ENCODE results near the gene GON4L. TPM values are rescaled to one million over a fixed set of nuclear protein-coding genes. Genes with fewer than 3 reads are reported as not detected.

GON4L gene
- total RNA-seq, 1 experiment from 2014 or later: 43.7 TPM

DNA sequence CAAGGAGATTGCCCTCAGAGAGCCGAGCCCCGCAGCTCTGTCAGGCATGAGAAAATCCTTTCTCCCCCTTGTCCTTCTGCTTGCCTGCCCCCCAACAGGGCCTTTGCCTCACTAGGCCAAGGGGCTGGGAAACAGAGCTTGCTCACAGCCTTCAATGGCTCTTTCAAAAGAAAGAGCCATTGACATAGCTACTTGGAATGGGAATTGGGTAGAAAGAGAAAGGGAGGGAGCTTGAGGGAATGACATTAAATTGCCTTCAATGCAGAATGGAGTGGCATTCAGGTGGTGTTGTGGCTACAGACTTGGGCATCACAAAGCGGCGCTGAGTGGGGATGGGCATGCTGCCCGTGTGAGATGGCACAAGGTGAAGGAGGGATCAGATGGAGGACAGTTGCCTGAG, 15.5 kb upstream of the GON4L start:
- BruUV-seq (replicated peaks): no TSS peak
- Histone ChIP-seq H3K4me1 (no peaks in the 10 kb centered on the region), H3K9me3 (no peaks in the 10 kb centered on the region), H3K4me3 (ENCODE audit: low read depth, low read length) (no peak overlapping the region), H3K36me3 (ENCODE audit: control insufficient read depth, insufficient read depth, low read length) (no peaks in the 10 kb centered on the region), H3K27me3 (replicated peaks; ENCODE audit: control insufficient read depth, insufficient read depth, low read length) (no peaks in the 10 kb centered on the region; the same call in 1 of the 2 replicates)
- CTCF ChIA-PET: no interaction called here
- DNase-seq: no peak
- Mint-ChIP-seq H3K36me3 (ENCODE audit: insufficient read depth, unreplicated experiment) (peaks cover 6% of the 10 kb centered on the region), H3K4me3 (ENCODE audit: unreplicated experiment) (no peak overlapping the region), H3K4me1 (ENCODE audit: low read depth, unreplicated experiment) (no peaks in the 10 kb centered on the region), H3K27me3 (ENCODE audit: insufficient read depth, unreplicated experiment) (peaks cover 3% of the 10 kb centered on the region), H3K9me3 (ENCODE audit: unreplicated experiment) (no peaks in the 10 kb centered on the region), H3K27ac (ENCODE audit: unreplicated experiment) (no peak overlapping the region)
- POLR2A ChIA-PET: no interaction called here
- intact Hi-C loops (cut with micrococcal nuclease; ENCODE audit: unreplicated experiment): no loop called here
- TF ChIP-seq, protein P1, sequence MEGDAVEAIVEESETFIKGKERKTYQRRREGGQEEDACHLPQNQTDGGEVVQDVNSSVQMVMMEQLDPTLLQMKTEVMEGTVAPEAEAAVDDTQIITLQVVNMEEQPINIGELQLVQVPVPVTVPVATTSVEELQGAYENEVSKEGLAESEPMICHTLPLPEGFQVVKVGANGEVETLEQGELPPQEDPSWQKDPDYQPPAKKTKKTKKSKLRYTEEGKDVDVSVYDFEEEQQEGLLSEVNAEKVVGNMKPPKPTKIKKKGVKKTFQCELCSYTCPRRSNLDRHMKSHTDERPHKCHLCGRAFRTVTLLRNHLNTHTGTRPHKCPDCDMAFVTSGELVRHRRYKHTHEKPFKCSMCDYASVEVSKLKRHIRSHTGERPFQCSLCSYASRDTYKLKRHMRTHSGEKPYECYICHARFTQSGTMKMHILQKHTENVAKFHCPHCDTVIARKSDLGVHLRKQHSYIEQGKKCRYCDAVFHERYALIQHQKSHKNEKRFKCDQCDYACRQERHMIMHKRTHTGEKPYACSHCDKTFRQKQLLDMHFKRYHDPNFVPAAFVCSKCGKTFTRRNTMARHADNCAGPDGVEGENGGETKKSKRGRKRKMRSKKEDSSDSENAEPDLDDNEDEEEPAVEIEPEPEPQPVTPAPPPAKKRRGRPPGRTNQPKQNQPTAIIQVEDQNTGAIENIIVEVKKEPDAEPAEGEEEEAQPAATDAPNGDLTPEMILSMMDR (IDR thresholded peaks at IDR 0.05; ENCODE audit: insufficient read depth in 1 of 2, low read depth in 1 of 2, low read length in 1 of 2, severe bottlenecking in 1 of 2, unreplicated experiment in 1 of 2): no peak

- ChIA-PET POLR2A (no interaction called here), CTCF (no interaction called here)
- Histone ChIP-seq H3K4me1 (no peaks in the 10 kb centered on the region), H3K27me3 (replicated peaks; ENCODE audit: control insufficient read depth, insufficient read depth, low read length) (no peaks in the 10 kb centered on the region; the same call in 1 of the 2 replicates), H3K9me3 (no peaks in the 10 kb centered on the region), H3K4me3 (ENCODE audit: low read depth, low read length) (no peak overlapping the region), H3K36me3 (ENCODE audit: control insufficient read depth, insufficient read depth, low read length) (no peaks in the 10 kb centered on the region)
- intact Hi-C loops (cut with micrococcal nuclease; ENCODE audit: unreplicated experiment): no loop called here
- TF ChIP-seq, protein P1 (IDR thresholded peaks at IDR 0.05; ENCODE audit: insufficient read depth in 1 of 2, low read depth in 1 of 2, low read length in 1 of 2, severe bottlenecking in 1 of 2, unreplicated experiment in 1 of 2): no peak
- H3K27me3 Mint-ChIP-seq (ENCODE audit: insufficient read depth, unreplicated experiment): peaks cover 3% of the 10 kb centered on the region
- H3K4me1 Mint-ChIP-seq (ENCODE audit: low read depth, unreplicated experiment): no peaks in the 10 kb centered on the region
- no peak overlapping the region for H3K4me3 Mint-ChIP-seq (ENCODE audit: unreplicated experiment)
- BruUV-seq (replicated peaks): no TSS peak
- no peak for DNase-seq
- H3K27ac Mint-ChIP-seq (ENCODE audit: unreplicated experiment): no peak overlapping the region
- H3K36me3 Mint-ChIP-seq (ENCODE audit: insufficient read depth, unreplicated experiment): peaks cover 2% of the 10 kb centered on the region
- H3K9me3 Mint-ChIP-seq (ENCODE audit: unreplicated experiment): no peaks in the 10 kb centered on the region
Observed at GRCh38 chr1:155871390-155871789, 14.4 kb upstream of the GON4L start.

GRCh38 chr1:155867766-155868165, 10.8 kb upstream of the GON4L start:
- TF ChIP-seq, protein P1 (IDR thresholded peaks at IDR 0.05; ENCODE audit: insufficient read depth in 1 of 2, low read depth in 1 of 2, low read length in 1 of 2, severe bottlenecking in 1 of 2, unreplicated experiment in 1 of 2): no peak
- H3K4me1 ChIP-seq: no peaks in the 10 kb centered on the region
- BruUV-seq (replicated peaks): no TSS peak

More at GRCh38 chr1:155867766-155868165, 10.8 kb upstream of the GON4L start:
- no peak for DNase-seq
- H3K4me3 ChIP-seq (ENCODE audit: low read depth, low read length): no peak overlapping the region
- CTCF ChIA-PET: no interaction called here
- POLR2A ChIA-PET: no interaction called here
- H3K36me3 Mint-ChIP-seq (ENCODE audit: insufficient read depth, unreplicated experiment): no peaks in the 10 kb centered on the region
- H3K27me3 Mint-ChIP-seq (ENCODE audit: insufficient read depth, unreplicated experiment): peaks cover 3% of the 10 kb centered on the region
- H3K27ac Mint-ChIP-seq (ENCODE audit: unreplicated experiment): no peak overlapping the region
- no peaks in the 10 kb centered on the region for H3K4me1 Mint-ChIP-seq (ENCODE audit: low read depth, unreplicated experiment)
- no peaks in the 10 kb centered on the region; the same call in 1 of the 2 replicates for H3K27me3 ChIP-seq (replicated peaks; ENCODE audit: control insufficient read depth, insufficient read depth, low read length)
- no peaks in the 10 kb centered on the region for H3K36me3 ChIP-seq (ENCODE audit: control insufficient read depth, insufficient read depth, low read length)
- intact Hi-C loops (cut with micrococcal nuclease; ENCODE audit: unreplicated experiment): no loop called here
- H3K4me3 Mint-ChIP-seq (ENCODE audit: unreplicated experiment): no peak overlapping the region
- H3K9me3 ChIP-seq: no peaks in the 10 kb centered on the region
- no peaks in the 10 kb centered on the region for H3K9me3 Mint-ChIP-seq (ENCODE audit: unreplicated experiment)

All from Caco-2 (cell line).